NCI-H1694 (cell line): ENCODE data around the gene MEX3C.

Experiments
- DNase-seq: peaks from one replicate; lab custom pipeline; 2025; lab: John Stamatoyannopoulos, UW

Gene MEX3C

GRCh38 chr18:51197661-51198424 is at the start of gene MEX3C:
MEX3C (minus strand) TSS chr18:51197681; CDS start chr18:51197320, 361 bp downstream.
- peak; percentile 95 for DNase-seq

- DNase-seq = no peak
These were observed 43.7 kb upstream of the MEX3C start for GRCh38 chr18:51241226-51241625.

- no peak for DNase-seq
These were observed 38.7 kb upstream of the MEX3C start for GRCh38 chr18:51236225-51236624.

DNA sequence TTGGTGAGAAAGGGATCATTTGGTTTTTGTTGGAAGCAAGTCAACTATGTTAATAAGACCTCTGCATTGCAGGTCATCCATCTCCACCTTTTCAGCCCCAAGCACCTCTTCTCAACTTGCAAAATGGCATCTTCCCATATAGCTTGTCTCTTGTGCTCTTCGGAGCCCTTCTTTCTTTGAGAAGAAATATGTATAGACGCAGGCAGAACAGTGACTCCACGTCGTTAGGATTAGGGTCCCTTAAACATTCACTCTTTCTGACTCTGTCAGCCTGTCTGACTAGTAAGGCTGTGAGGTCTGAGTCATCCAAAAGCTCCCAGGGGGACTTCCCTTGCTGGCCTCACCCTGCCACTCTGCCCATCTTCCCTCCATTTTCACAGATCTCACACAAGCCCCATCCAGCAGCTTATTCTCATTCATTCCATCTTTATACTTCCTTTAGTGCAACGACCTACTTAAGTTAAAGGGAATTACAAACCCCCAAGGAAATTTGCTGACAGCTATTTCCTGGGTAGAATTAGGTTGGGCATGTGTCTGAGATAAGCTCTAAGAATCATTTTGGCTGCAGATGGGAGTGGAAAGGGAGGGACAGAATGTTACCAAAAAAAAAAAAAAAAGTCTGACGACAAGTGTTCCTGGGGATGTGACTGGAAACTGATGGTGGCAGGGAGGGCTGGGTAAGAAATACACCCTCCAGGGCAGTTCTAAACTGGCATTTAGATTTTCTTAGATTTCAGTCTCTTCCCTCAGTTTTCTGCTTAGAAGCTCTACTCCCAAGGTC is 37.7 kb upstream of the MEX3C start:
- DNase-seq = no peak

GRCh38 chr18:51234117-51235008 is 36.9 kb upstream of the MEX3C start:
- no peak for DNase-seq

DNA sequence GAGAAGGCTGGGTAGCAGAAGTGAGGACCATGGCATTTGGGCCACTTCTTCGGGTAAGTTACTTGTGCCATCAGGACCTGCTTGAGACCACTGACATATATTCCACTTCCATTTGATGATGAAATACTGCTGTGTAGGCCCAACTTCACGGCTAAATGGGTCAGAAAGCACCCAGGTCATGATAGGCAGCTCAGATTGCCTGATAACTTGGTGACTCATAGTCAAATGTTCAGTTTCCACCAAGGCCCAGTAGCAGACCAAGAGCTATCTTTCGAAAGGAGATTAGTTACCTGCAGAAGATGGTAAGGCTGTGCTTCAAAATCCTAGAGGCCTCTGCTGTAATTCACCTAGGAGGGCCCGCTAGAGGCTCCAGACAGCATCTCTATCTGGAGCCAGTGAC is 31.8 kb upstream of the MEX3C start:
- no peak for DNase-seq

DNA sequence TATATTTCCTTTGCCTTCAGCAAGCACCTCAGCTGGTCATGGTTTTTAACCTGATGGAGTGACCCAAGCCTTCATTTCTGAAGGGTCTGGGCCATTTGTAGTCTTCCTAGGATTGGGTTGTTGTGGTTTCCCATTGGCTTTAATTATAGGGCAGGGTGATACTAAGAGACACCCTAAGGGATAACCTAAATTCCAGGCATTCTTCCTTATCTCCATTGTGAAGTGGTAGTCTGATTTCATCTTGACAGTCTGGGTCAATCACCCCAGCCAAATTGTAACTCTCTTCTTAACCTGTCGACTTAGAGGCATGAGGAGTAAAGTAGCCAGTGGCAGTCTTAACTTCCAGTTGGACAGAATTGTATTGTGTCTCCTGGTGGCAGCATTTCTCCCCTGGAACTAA is 30.2 kb upstream of the MEX3C start:
- no peak for DNase-seq

DNA sequence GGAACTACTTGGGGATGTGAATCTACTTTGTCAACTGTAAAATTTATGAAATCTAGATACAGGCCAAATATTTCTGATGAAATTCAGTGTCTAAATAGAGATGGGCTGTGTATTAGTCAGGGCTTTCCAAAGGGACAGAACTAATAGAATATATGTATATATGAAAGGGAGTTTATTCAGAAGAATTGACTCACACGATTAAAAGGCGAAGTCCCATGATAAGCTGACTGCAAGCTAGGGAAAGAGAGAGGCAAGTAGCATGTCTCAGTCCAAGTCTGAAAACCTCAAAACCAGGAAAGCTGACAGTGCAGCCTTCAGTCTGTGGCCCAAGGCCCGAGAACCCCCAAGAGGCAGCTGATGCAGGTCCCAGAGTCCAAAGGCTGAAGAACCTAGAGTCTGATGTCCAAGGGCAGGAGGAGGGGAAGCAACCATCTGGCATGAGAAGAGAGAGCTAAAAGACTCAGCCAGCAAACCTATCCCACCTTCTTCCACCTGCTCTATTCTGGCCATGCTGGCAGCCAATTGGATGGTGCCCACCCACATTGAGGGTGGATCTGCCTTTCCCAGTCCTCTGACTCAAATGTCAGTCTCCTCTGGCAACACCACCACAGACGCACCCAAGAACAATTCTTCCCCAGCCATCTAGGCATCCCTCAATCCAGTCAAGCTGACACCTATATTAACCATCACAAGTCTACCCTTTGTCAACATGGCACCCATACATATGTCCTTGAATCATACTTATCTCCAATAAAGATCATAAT is 29.3 kb upstream of the MEX3C start:
- no peak for DNase-seq

GRCh38 chr18:51226068-51226467 is 28.6 kb upstream of the MEX3C start:
- DNase-seq = no peak

DNA sequence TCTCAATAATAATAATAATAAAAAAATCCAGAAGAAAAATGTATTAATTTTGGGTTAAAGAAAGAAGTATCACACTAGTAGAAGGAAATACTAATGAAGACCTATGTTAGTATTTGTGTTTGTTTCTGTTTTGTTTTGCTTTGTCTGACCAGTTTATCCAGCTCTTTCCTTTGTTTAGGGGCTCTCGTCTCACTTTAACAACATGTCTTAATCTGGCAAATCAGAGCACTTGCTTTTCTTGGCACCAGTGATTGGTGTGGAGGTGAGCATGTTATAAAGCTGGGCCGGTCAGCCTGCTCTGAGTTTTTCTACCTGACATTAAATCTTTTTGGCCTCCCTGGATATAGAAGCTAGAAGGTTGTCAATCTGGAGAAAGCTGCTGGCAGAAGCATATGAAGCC is 15.1 kb upstream of the MEX3C start:
- DNase-seq = no peak

GRCh38 chr18:51211552-51211951 is 14.1 kb upstream of the MEX3C start:
- DNase-seq = no peak

DNA sequence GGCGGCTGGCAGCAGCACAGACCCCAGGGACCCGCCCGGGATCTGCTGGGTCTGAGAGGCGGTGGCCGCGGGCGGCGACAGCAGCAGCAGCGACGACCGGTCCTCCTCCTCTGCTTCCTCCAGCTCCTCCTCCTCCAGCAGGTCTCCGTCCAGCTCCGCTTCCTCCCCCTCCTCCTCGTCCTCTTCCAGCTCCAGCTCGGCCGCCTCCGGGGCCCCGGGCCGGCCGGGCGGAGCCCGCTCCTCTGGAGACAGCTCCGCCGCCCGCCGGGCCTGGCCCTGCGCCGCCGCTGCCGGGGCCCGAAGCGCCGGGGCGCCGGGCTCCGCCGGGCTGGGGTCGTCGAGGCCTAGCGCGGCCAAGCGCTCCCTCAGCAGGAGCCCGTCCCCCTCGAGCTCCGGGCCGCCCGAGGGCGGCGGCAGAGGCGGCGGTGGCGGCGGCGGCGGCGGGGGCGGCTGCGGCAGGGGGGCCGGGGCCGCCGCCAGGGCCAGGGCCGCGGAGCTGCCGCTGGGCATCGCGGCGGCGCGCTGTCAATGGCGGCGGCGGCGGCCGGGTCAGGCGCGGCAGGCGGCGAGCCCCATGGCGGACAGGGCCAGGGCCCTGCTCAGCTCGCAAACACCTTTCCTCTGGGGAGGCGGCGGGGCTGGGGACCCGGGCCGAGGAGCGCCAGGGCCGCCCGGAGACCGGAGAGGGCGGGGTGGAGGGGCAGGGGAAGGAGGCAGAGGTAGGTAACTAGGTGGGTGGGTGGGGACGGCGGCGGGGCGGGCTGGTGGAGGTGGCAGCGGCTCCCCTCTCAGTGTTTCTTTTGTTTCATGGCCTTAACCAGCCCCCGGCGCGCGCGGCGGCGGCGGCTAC is 445 bp downstream of the MEX3C start:
- no peak for DNase-seq

DNA sequence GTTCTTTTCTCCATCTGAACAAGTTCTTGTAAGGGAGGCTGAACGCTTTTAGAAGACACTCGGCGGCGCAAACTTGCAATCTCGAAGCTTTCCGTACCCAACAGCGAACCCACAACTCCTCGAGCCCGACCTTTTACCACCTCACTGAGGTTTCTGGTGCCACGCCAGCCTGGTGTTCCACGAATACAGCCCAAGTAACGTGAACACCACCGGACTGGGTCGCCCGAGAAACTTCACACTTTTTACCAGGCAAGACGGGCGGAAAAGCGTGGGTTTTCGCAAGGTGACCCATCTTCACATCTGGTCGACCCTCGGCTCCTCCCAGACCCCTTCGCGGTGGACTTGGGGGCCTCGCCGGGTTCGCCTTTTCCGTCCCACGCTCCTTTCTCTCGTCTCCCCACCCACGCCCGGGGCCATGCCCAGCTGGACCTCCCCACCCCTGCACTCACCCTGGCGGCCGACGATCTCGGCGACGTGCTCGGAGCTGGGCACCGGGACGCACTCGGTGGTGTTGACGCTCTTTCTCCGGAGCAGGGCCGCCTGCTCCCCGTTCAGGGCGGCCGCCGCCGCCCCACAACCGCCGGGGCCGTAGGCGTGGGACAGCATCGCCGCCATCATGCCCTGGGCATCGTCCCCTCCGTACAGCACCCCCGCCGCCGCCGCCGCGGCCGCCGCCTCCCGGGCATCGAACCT is 1.2 kb downstream of the MEX3C start:
- DNase-seq = no peak

GRCh38 chr18:51195451-51196117 is 1.9 kb downstream of the MEX3C start:
- DNase-seq = peak; percentile 44

DNA sequence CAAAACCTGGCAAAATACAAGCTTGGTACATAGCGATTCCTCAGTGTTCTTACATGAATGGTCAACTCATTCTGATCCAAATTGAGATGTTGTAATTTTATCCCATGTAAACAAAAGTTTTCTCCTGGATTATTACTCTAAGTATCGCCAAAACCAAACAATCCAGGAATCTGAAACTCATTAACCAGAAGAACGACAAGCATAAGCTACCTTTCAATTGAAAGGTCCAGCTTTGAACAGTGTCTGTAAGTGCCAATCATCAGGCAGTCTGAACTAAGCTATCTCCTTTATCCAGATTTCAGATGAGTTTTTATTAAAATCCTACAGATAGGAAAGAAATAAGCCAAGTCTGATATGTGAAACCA is 2.4 kb downstream of the MEX3C start:
- DNase-seq = no peak

DNA sequence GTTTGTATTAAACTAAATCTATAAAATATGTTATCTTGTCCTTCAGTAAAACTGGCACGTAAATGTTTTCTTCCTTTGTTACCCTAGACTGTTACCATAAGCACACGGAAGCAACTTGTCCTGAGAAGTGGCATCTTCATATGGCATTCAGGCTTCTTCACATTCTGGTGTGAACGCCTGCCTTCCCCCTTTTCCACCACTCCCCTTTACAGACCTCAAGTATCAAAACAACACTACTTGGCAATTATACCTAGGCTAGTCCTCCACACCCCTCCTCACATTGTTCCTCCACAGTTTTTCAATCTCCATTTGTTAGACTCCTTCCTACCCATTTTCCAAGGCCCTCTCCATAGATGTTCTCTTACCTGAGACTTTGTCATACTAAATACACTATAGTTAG is 2.9 kb downstream of the MEX3C start:
- DNase-seq = no peak

- no peak for DNase-seq
These were observed 3.7 kb downstream of the MEX3C start for GRCh38 chr18:51193621-51194287.

- no peak for DNase-seq
These were observed 4.8 kb downstream of the MEX3C start for GRCh38 chr18:51192696-51193095.

GRCh38 chr18:51192026-51192425 is 5.5 kb downstream of the MEX3C start:
- DNase-seq = no peak
